ENCODE measurements around the gene EEF1AKMT2.

GRCh38 chr10:124730790-124731189, 60.9 kb downstream of the EEF1AKMT2 start:
- no peak for TF ChIP-seq CTCF (conservative IDR thresholded peaks at IDR 0.05 in 1 of 2, IDR thresholded peaks at IDR 0.05 in 1 of 2; ENCODE audit: low read depth in 1 of 2, low read length in 2 of 2)
- no peak for TF ChIP-seq EZH2 (IDR thresholded peaks at IDR 0.05; ENCODE audit: low read length, missing control alignments)

All from fibroblast of lung (primary cell).